HG03039 (cell line): ENCODE data around the gene BSPRY.

Source experiments
- ATAC-seq: cut with Tn5 transposase; IDR thresholded peaks from one replicate; pipeline ENCODE4 v1.9.1; 2021; ENCODE audit warnings: mild to moderate bottlenecking, moderate library complexity; ENCODE audit not compliant: unreplicated experiment

The BSPRY gene

GRCh38 chr9:113349445-113350094, at the start of gene BSPRY:
Gene BSPRY (plus strand): TSS chr9:113349541. CDS start chr9:113349580, 39 bp downstream.
- ATAC-seq: no peak

GRCh38 chr9:113299800-113300292, 49.5 kb upstream of the BSPRY start:
- no peak for ATAC-seq

GRCh38 chr9:113301548-113301947, 47.8 kb upstream of the BSPRY start:
- ATAC-seq: no peak

- no peak for ATAC-seq
Measured at GRCh38 chr9:113302792-113303418, 46.4 kb upstream of the BSPRY start, which contains the start of gene RNF183. Gene RNF183 (minus strand): TSS chr9:113303376. CDS start chr9:113298184, 5,192 bp downstream.

GRCh38 chr9:113306566-113306965, 42.8 kb upstream of the BSPRY start:
- no peak for ATAC-seq

- ATAC-seq: no peak
Measured at GRCh38 chr9:113307396-113307975, 41.9 kb upstream of the BSPRY start.

GRCh38 chr9:113309204-113309813, 40.0 kb upstream of the BSPRY start:
- ATAC-seq: no peak

- ATAC-seq: no peak
Measured at GRCh38 chr9:113310538-113310937, 38.8 kb upstream of the BSPRY start.

GRCh38 chr9:113311961-113312360, 37.4 kb upstream of the BSPRY start:
- no peak for ATAC-seq

GRCh38 chr9:113313261-113313660, 36.1 kb upstream of the BSPRY start:
- ATAC-seq: no peak

GRCh38 chr9:113315231-113315630, 34.1 kb upstream of the BSPRY start:
- ATAC-seq: no peak

GRCh38 chr9:113316030-113316429, 33.3 kb upstream of the BSPRY start:
- no peak for ATAC-seq

- no peak for ATAC-seq
Measured at GRCh38 chr9:113317777-113318176, 31.6 kb upstream of the BSPRY start.

GRCh38 chr9:113319054-113319453, 30.3 kb upstream of the BSPRY start:
- ATAC-seq: no peak

- no peak for ATAC-seq
Measured at GRCh38 chr9:113320051-113320450, 29.3 kb upstream of the BSPRY start.

- no peak for ATAC-seq
Measured at GRCh38 chr9:113322671-113323070, 26.7 kb upstream of the BSPRY start.

- no peak for ATAC-seq
Measured at GRCh38 chr9:113326230-113326629, 23.1 kb upstream of the BSPRY start.

GRCh38 chr9:113328045-113328782, 21.1 kb upstream of the BSPRY start:
- no peak for ATAC-seq

- ATAC-seq: no peak
Measured at GRCh38 chr9:113331780-113332179, 17.6 kb upstream of the BSPRY start.

GRCh38 chr9:113337714-113338113, 11.6 kb upstream of the BSPRY start:
- ATAC-seq: no peak
